DMS153 treated with DMSO at 0.1 percent for 48 hours (cell line): ENCODE results near the gene SH3GL1.

Source experiments
- DNase-seq: peaks from one replicate; lab custom pipeline; 2025; ENCODE audit not compliant: unreplicated experiment; lab: John Stamatoyannopoulos, UW

Gene SH3GL1

GRCh38 chr19:4400135-4400936, at the start of gene SH3GL1:
Gene SH3GL1 (minus strand): TSS chr19:4400547. CDS start chr19:4400368, 179 bp downstream.
- peak; percentile 86 for DNase-seq

- DNase-seq: no peak
Measured at GRCh38 chr19:4449639-4450028, 49.3 kb upstream of the SH3GL1 start.

GRCh38 chr19:4449022-4449638, 48.8 kb upstream of the SH3GL1 start:
- no peak for DNase-seq

GRCh38 chr19:4448147-4448985, 48.0 kb upstream of the SH3GL1 start:
- DNase-seq: no peak

GRCh38 chr19:4447327-4448146, 47.2 kb upstream of the SH3GL1 start:
- no peak for DNase-seq

- DNase-seq: no peak
Measured at GRCh38 chr19:4446704-4447200, 46.4 kb upstream of the SH3GL1 start.

GRCh38 chr19:4445963-4446703, 45.8 kb upstream of the SH3GL1 start:
- DNase-seq: no peak

GRCh38 chr19:4444765-4445741, 44.7 kb upstream of the SH3GL1 start:
- no peak for DNase-seq

- no peak for DNase-seq
Measured at GRCh38 chr19:4443966-4444764, 43.8 kb upstream of the SH3GL1 start.

GRCh38 chr19:4443188-4443587, 42.8 kb upstream of the SH3GL1 start:
- DNase-seq: no peak

- no peak for DNase-seq
Measured at GRCh38 chr19:4442819-4443146, 42.4 kb upstream of the SH3GL1 start.

GRCh38 chr19:4441994-4442818, 41.9 kb upstream of the SH3GL1 start:
- no peak for DNase-seq

- DNase-seq: no peak
Measured at GRCh38 chr19:4439243-4439642, 38.9 kb upstream of the SH3GL1 start.

- DNase-seq: no peak
Measured at GRCh38 chr19:4437103-4437502, 36.8 kb upstream of the SH3GL1 start.

- no peak for DNase-seq
Measured at GRCh38 chr19:4436231-4436630, 35.9 kb upstream of the SH3GL1 start.

- no peak for DNase-seq
Measured at GRCh38 chr19:4434391-4434790, 34.0 kb upstream of the SH3GL1 start.

- DNase-seq: no peak
Measured at GRCh38 chr19:4432918-4433506, 32.7 kb upstream of the SH3GL1 start.
